GM20000 (cell line): ENCODE data around the gene CEP41.

Experiments used
- DNase-seq: peaks from one replicate; pipeline ENCODE4 v3.0.0; 2012; ENCODE audit warnings: low spot score
- CTCF ChIP-seq: IDR thresholded peaks from 2 replicates; pipeline ENCODE4 v1.5.1; 2012; ENCODE audit warnings: mild to moderate bottlenecking, control low read depth; ENCODE audit errors: extremely low read depth, missing control alignments

The CEP41 gene

GRCh38 chr7:130387306-130387627 is 53.5 kb downstream of the CEP41 start:
- DNase-seq = no peak
- no peak for TF ChIP-seq CTCF

GRCh38 chr7:130386876-130387275 is 53.9 kb downstream of the CEP41 start:
- no peak for DNase-seq
- no peak for TF ChIP-seq CTCF

GRCh38 chr7:130385600-130386066 is 55.2 kb downstream of the CEP41 start:
- DNase-seq = no peak
- no peak for TF ChIP-seq CTCF

- TF ChIP-seq CTCF = no peak
- no peak for DNase-seq
These were observed 55.8 kb downstream of the CEP41 start for GRCh38 chr7:130384841-130385599.

- DNase-seq = no peak
- no peak for TF ChIP-seq CTCF
These were observed 56.4 kb downstream of the CEP41 start for GRCh38 chr7:130384371-130384801.

GRCh38 chr7:130383187-130383980 is 57.4 kb downstream of the CEP41 start:
- no peak for TF ChIP-seq CTCF
- no peak for DNase-seq
